RPMI8226 (cell line): ENCODE data around the gene CD99.
"Not testable (repeated sequence)": the region's sequence is repeated elsewhere in the genome, so short reads cannot be mapped to it uniquely, and the experiment has no call there.

Experiments used
- DNase-seq: peaks from one replicate; pipeline ENCODE4 v3.0.0-alpha.2; 2015

Gene CD99

GRCh38 chrX:2780472-2781225, 89.6 kb downstream of the CD99 start:
- not testable (repeated sequence) for DNase-seq

GRCh38 chrX:2781226-2781571, 90.1 kb downstream of the CD99 start:
- DNase-seq, result no peak

- DNase-seq, result peak; percentile 65
Observed at GRCh38 chrX:2781698-2782097, 90.6 kb downstream of the CD99 start.

- DNase-seq, result peak; percentile 9
Observed at GRCh38 chrX:2782171-2782570, 91.1 kb downstream of the CD99 start.

- no peak for DNase-seq
Observed at GRCh38 chrX:2782778-2783177, 91.7 kb downstream of the CD99 start.

GRCh38 chrX:2784026-2784425, 92.9 kb downstream of the CD99 start:
- DNase-seq, result no peak

GRCh38 chrX:2785538-2785937, 94.4 kb downstream of the CD99 start:
- no peak for DNase-seq

- DNase-seq, result no peak
Observed at GRCh38 chrX:2788980-2789379, 97.9 kb downstream of the CD99 start.

GRCh38 chrX:2789569-2789968, 98.5 kb downstream of the CD99 start:
- no peak for DNase-seq
